H9 (cell line): ENCODE results near the gene METTL8. TPM values are rescaled to one million over a fixed set of nuclear protein-coding genes. Genes with fewer than 3 reads are reported as not detected.

Experiments used
- DNase-seq: peaks from one replicate; pipeline ENCODE4 v3.0.0-alpha.2; 2017
- H2AFZ ChIP-seq: one replicate; pipeline ENCODE4 v1.6.1; 2013; ENCODE audit warnings: mild to moderate bottlenecking, low read length, control low read depth, moderate library complexity
- H2AK5ac ChIP-seq: 2 replicates; pipeline ENCODE4 v1.6.1; 2013; ENCODE audit warnings: low read length, control low read depth, mixed read lengths; ENCODE audit not compliant: insufficient read length
- H2BK120ac ChIP-seq: one replicate; pipeline ENCODE4 v1.6.1; 2013; ENCODE audit warnings: low read depth, mild to moderate bottlenecking, low read length, control low read depth, inconsistent platforms; ENCODE audit not compliant: poor library complexity, severe bottlenecking
- H2BK12ac ChIP-seq: 2 replicates; pipeline ENCODE4 v1.6.1; 2013; ENCODE audit warnings: low read length, control low read depth, mixed read lengths, low read depth; ENCODE audit not compliant: insufficient read length
- H2BK15ac ChIP-seq: 2 replicates; pipeline ENCODE4 v1.6.1; 2013; ENCODE audit warnings: low read depth, low read length, control low read depth
- H2BK20ac ChIP-seq: one replicate; pipeline ENCODE4 v1.6.1; 2013; ENCODE audit warnings: low read depth, mild to moderate bottlenecking, low read length, control low read depth, inconsistent platforms; ENCODE audit not compliant: poor library complexity, severe bottlenecking
- H2BK5ac ChIP-seq: 2 replicates; pipeline ENCODE4 v1.6.1; 2013; ENCODE audit warnings: low read length, control low read depth, mixed read lengths; ENCODE audit not compliant: insufficient read length
- H3K14ac ChIP-seq: 2 replicates; pipeline ENCODE4 v1.6.1; 2013; ENCODE audit warnings: low read length, control low read depth; ENCODE audit not compliant: insufficient read depth
- H3K18ac ChIP-seq: 2 replicates; pipeline ENCODE4 v1.6.1; 2013; ENCODE audit warnings: low read depth, mild to moderate bottlenecking, mixed read lengths, low read length, control low read depth; ENCODE audit not compliant: insufficient read length
- H3K23ac ChIP-seq: 2 replicates; pipeline ENCODE4 v1.6.1; 2013; ENCODE audit warnings: low read length, control low read depth, mixed read lengths, low read depth; ENCODE audit not compliant: insufficient read length
- H3K23me2 ChIP-seq: 2 replicates; pipeline ENCODE4 v1.6.1; 2013; ENCODE audit warnings: low read depth, mild to moderate bottlenecking, mixed read lengths, low read length, control low read depth; ENCODE audit not compliant: insufficient read length, poor library complexity, severe bottlenecking
- H3K27ac ChIP-seq: 2 replicates; pipeline ENCODE4 v1.5.1; 2013; ENCODE audit warnings: low read length, control low read depth, mixed read lengths, low read depth; ENCODE audit not compliant: insufficient read length
- H3K27me3 ChIP-seq: 2 replicates; pipeline ENCODE4 v1.6.1; 2013; ENCODE audit warnings: low read length, control low read depth, inconsistent platforms; ENCODE audit not compliant: insufficient read depth
- H3K4ac ChIP-seq: 2 replicates; pipeline ENCODE4 v1.6.1; 2013; ENCODE audit warnings: low read depth, mild to moderate bottlenecking, control low read depth, inconsistent platforms, low read length, moderate library complexity
- H3K4me1 ChIP-seq: 2 replicates; pipeline ENCODE4 v1.6.1; 2013; ENCODE audit warnings: low read length, control low read depth, inconsistent platforms; ENCODE audit not compliant: insufficient read depth
- H3K4me2 ChIP-seq: 2 replicates; pipeline ENCODE4 v1.6.1; 2013; ENCODE audit warnings: low read length, control low read depth, mixed read lengths; ENCODE audit not compliant: insufficient read length, insufficient read depth
- H3K56ac ChIP-seq: 2 replicates; pipeline ENCODE4 v1.6.1; 2013; ENCODE audit warnings: low read depth, mild to moderate bottlenecking, mixed read lengths, low read length, control low read depth; ENCODE audit not compliant: insufficient read length
- H3K79me1 ChIP-seq: 2 replicates; pipeline ENCODE4 v1.6.1; 2013; ENCODE audit warnings: low read depth, mild to moderate bottlenecking, moderate library complexity, low read length, control low read depth, inconsistent platforms; ENCODE audit not compliant: insufficient read depth, poor library complexity, severe bottlenecking
- H3K79me2 ChIP-seq: 2 replicates; pipeline ENCODE4 v1.6.1; 2013; ENCODE audit warnings: low read length, control low read depth, inconsistent platforms; ENCODE audit not compliant: insufficient read depth
- H3K9ac ChIP-seq: 2 replicates; pipeline ENCODE4 v1.6.1; 2013; ENCODE audit warnings: low read length, control low read depth, mixed read lengths; ENCODE audit not compliant: insufficient read length; ENCODE audit errors: extremely low read depth
- H3K9me3 ChIP-seq: one replicate; pipeline ENCODE4 v1.6.1; 2013; ENCODE audit warnings: low read depth, low read length, inconsistent platforms; ENCODE audit not compliant: control insufficient read depth
- H3T11ph ChIP-seq: one replicate; pipeline ENCODE4 v1.6.1; 2013; ENCODE audit warnings: mild to moderate bottlenecking, low read length, control low read depth, inconsistent platforms
- H4K20me1 ChIP-seq: one replicate; pipeline ENCODE4 v1.6.1; 2013; ENCODE audit not compliant: control insufficient read depth, insufficient read length, insufficient read depth
- H4K5ac ChIP-seq: 2 replicates; pipeline ENCODE4 v1.6.1; 2013; ENCODE audit warnings: low read depth, mild to moderate bottlenecking, mixed read lengths, low read length, control low read depth; ENCODE audit not compliant: insufficient read length
- H4K8ac ChIP-seq: replicated peaks from 2 replicates; pipeline ENCODE4 v1.6.1; 2013; ENCODE audit warnings: low read length, control low read depth, mixed read lengths, low read depth; ENCODE audit not compliant: insufficient read length
- H4K91ac ChIP-seq: 2 replicates; pipeline ENCODE4 v1.6.1; 2013; ENCODE audit warnings: low read depth, mild to moderate bottlenecking, moderate library complexity, mixed read lengths, low read length, control low read depth; ENCODE audit not compliant: insufficient read length
- H3K27ac Mint-ChIP-seq, 3 experiments: 2 replicates in 2 of 3; 3 replicates in 1 of 3; pipeline ENCODE4 v1.8.0; 2020 to 2021; ENCODE audit warnings: mixed read lengths in 3 of 3, mild to moderate bottlenecking in 1 of 3, moderate library complexity in 1 of 3
- H3K27me3 Mint-ChIP-seq: 2 replicates; pipeline ENCODE4 v1.8.0; 2021; ENCODE audit warnings: low read depth, mild to moderate bottlenecking, moderate library complexity, mixed read lengths
- H3K36me3 Mint-ChIP-seq, 3 experiments: 2 replicates in 2 of 3; 3 replicates in 1 of 3; pipeline ENCODE4 v1.8.0; 2020 to 2021; ENCODE audit warnings: low read depth in 3 of 3, mixed read lengths in 3 of 3; ENCODE audit not compliant: insufficient read depth in 1 of 3
- H3K4me1 Mint-ChIP-seq, 2 experiments: 2 replicates each; pipeline ENCODE4 v1.8.0; 2020; ENCODE audit warnings: mixed read lengths in 2 of 2
- H3K4me3 Mint-ChIP-seq, 2 experiments: 2 replicates in 1 of 2; 3 replicates in 1 of 2; pipeline ENCODE4 v1.8.0; 2020 to 2021; ENCODE audit warnings: mild to moderate bottlenecking in 2 of 2, mixed read lengths in 2 of 2, moderate library complexity in 1 of 2
- H3K9me3 Mint-ChIP-seq, 2 experiments: 2 replicates in 1 of 2; 3 replicates in 1 of 2; pipeline ENCODE4 v1.8.0; 2020; ENCODE audit warnings: mild to moderate bottlenecking in 2 of 2, mixed read lengths in 2 of 2, moderate library complexity in 1 of 2
- WGBS: extraction: QIAGEN DNeasy Blood & Tissue Kit; methylation state at CpG from one replicate; pipeline ENCODE4 v1.1.7; 2013; ENCODE audit warnings: missing lambda C conversion rate, low lambda C conversion rate, mixed read lengths; ENCODE audit not compliant: insufficient read length; ENCODE audit errors: extremely low coverage; 5-methylcytosine and 5-hydroxymethylcytosine counted together
- total RNA-seq: library from RNA; stranded (reverse); gene quantifications from 2 replicates; pipeline ENCODE4 v1.2.1, GENCODE V29; 2021
- TF ChIP-seq, protein P1 (sequence below): fragments of 200-600 bp; sonication (generic); conservative IDR thresholded peaks from 3 replicates; pipeline ENCODE4 v1.8.0; 2021; ENCODE audit warnings: antibody characterized with exemption, mild to moderate bottlenecking

METTL8 gene
- total RNA-seq, 1 experiment from 2014 or later = 40.9 TPM

GRCh38 chr2:171401947-171402346, 31.8 kb downstream of the METTL8 start:
- Histone ChIP-seq H2BK120ac (no peak overlapping the region), H2AK5ac (no peak overlapping the region), H3K14ac (no peak overlapping the region), H3T11ph (no peak overlapping the region), H4K20me1 (no peaks in the 10 kb centered on the region), H3K79me1 (peaks cover 3% of the 10 kb centered on the region), H3K23me2 (no peaks in the 10 kb centered on the region), H3K4ac (no peak overlapping the region), H2BK20ac (no peak overlapping the region), H3K9ac (no peak overlapping the region), H3K4me1 (peaks cover 3% of the 10 kb centered on the region), H2AFZ (no peak overlapping the region), H3K56ac (no peak overlapping the region), H3K27ac (no peak overlapping the region), H2BK5ac (no peak overlapping the region), H3K4me2 (no peak overlapping the region), H3K18ac (no peak overlapping the region), H3K79me2 (peaks cover 6% of the 10 kb centered on the region; the same call in 1 of the 2 replicates), H3K23ac (no peak overlapping the region), H3K27me3 (no peaks in the 10 kb centered on the region), H2BK12ac (no peak overlapping the region), H3K9me3 (no peaks in the 10 kb centered on the region), H4K8ac (no peak overlapping the region), H4K5ac (no peak overlapping the region), H2BK15ac (no peak overlapping the region), H4K91ac (no peak overlapping the region)
- no peak for DNase-seq
- Mint-ChIP-seq H3K27ac (no peak overlapping the region), H3K4me1 (peaks cover 22 to 34% of the 10 kb centered on the region in 2 experiments), H3K27me3 (no peaks in the 10 kb centered on the region), H3K9me3 (peaks cover 7 to 12% of the 10 kb centered on the region in 2 experiments), H3K36me3 (peaks cover 26 to 34% (median 29%) of the 10 kb centered on the region in 3 experiments), H3K4me3 (no peak overlapping the region)
- WGBS = no CpG with 5 or more reads among the region's 1 CpG
- TF ChIP-seq, protein P1, sequence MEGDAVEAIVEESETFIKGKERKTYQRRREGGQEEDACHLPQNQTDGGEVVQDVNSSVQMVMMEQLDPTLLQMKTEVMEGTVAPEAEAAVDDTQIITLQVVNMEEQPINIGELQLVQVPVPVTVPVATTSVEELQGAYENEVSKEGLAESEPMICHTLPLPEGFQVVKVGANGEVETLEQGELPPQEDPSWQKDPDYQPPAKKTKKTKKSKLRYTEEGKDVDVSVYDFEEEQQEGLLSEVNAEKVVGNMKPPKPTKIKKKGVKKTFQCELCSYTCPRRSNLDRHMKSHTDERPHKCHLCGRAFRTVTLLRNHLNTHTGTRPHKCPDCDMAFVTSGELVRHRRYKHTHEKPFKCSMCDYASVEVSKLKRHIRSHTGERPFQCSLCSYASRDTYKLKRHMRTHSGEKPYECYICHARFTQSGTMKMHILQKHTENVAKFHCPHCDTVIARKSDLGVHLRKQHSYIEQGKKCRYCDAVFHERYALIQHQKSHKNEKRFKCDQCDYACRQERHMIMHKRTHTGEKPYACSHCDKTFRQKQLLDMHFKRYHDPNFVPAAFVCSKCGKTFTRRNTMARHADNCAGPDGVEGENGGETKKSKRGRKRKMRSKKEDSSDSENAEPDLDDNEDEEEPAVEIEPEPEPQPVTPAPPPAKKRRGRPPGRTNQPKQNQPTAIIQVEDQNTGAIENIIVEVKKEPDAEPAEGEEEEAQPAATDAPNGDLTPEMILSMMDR = no peak
